ENCODE results near the gene EDN3.

EDN3 gene

GRCh38 chr20:59365611-59366285, 65.3 kb downstream of the EDN3 start:
- no peak for DNase-seq (ENCODE audit: low spot score)

- no peak for DNase-seq (ENCODE audit: low spot score)
These were observed 71.0 kb downstream of the EDN3 start for GRCh38 chr20:59371431-59371830.

- no peak for DNase-seq (ENCODE audit: low spot score)
These were observed 73.8 kb downstream of the EDN3 start for GRCh38 chr20:59374261-59374660.

- DNase-seq (ENCODE audit: low spot score) = no peak
These were observed 75.1 kb downstream of the EDN3 start for GRCh38 chr20:59375541-59375940.

All from D341Med (cell line).